HUES6 (cell line): Measurements from ENCODE around the gene GNB3.
A peak's percentile ranks its signal among the peaks of the same experiment; 100 is the strongest.

Experiments
- H3K27ac ChIP-seq: 2 replicates; pipeline ENCODE4 v1.7.0; 2013; ENCODE audit warnings: low read depth, mild to moderate bottlenecking, low read length, inconsistent platforms
- H3K27me3 ChIP-seq: 2 replicates; pipeline ENCODE4 v1.6.1; 2013; ENCODE audit warnings: low read length; ENCODE audit not compliant: control insufficient read depth, insufficient read depth
- H3K36me3 ChIP-seq: 2 replicates; pipeline ENCODE4 v1.6.1; 2013; ENCODE audit warnings: low read length; ENCODE audit not compliant: control insufficient read depth, insufficient read depth
- H3K4me1 ChIP-seq: 2 replicates; pipeline ENCODE4 v1.6.1; 2013; ENCODE audit warnings: low read length; ENCODE audit not compliant: control insufficient read depth, insufficient read depth
- H3K4me3 ChIP-seq: 2 replicates; pipeline ENCODE4 v1.5.1; 2013; ENCODE audit warnings: low read depth, low read length
- H3K9ac ChIP-seq: one replicate; pipeline ENCODE4 v1.6.1; 2013; ENCODE audit warnings: mild to moderate bottlenecking, low read length
- H3K9me3 ChIP-seq: 2 replicates; pipeline ENCODE4 v1.6.1; 2013; ENCODE audit warnings: low read depth, low read length; ENCODE audit not compliant: control insufficient read depth, insufficient read depth

Gene GNB3

GRCh38 chr12:6851153-6851920, 10.6 kb downstream of the GNB3 start, which contains the start of gene CDCA3:
TSS of gene CDCA3 (minus strand) at chr12:6851286. CDS start at chr12:6850952, 334 bp downstream.
- Histone ChIP-seq H3K9ac (peak within 1 kb of the TSS; percentile 82), H3K27ac (no peak within 1 kb of the TSS), H3K4me1 (peaks cover 12% of the 10 kb centered on the region), H3K4me3 (peak within 1 kb of the TSS; percentile 83), H3K9me3 (no peaks in the 10 kb centered on the region), H3K27me3 (no peaks in the 10 kb centered on the region), H3K36me3 (peaks cover 48% of the 10 kb centered on the region)

- Histone ChIP-seq H3K36me3 (peaks cover 48% of the 10 kb centered on the region), H3K4me3 (peak within 1 kb of the TSS; percentile 83), H3K4me1 (peaks cover 12% of the 10 kb centered on the region), H3K27me3 (no peaks in the 10 kb centered on the region), H3K27ac (no peak within 1 kb of the TSS), H3K9ac (peak within 1 kb of the TSS; percentile 82), H3K9me3 (no peaks in the 10 kb centered on the region)
Measured at GRCh38 chr12:6851921-6852650, 11.4 kb downstream of the GNB3 start, which contains the start of gene USP5. TSS of gene USP5 (plus strand) at chr12:6852150. CDS start at chr12:6852180, 30 bp downstream.

GRCh38 chr12:6852651-6853354, 12.1 kb downstream of the GNB3 start:
- peaks cover 48% of the 10 kb centered on the region for H3K36me3 ChIP-seq
- H3K4me3 ChIP-seq: peak overlapping the region; percentile 83
- H3K4me1 ChIP-seq: peaks cover 12% of the 10 kb centered on the region
- no peak overlapping the region for H3K27ac ChIP-seq
- H3K9ac ChIP-seq: peak overlapping the region; percentile 36
- no peaks in the 10 kb centered on the region for H3K9me3 ChIP-seq
- no peaks in the 10 kb centered on the region for H3K27me3 ChIP-seq

- peaks cover 50% of the 10 kb centered on the region for H3K36me3 ChIP-seq
- peaks cover 12% of the 10 kb centered on the region for H3K4me1 ChIP-seq
- no peaks in the 10 kb centered on the region for H3K27me3 ChIP-seq
- H3K4me3 ChIP-seq: no peak overlapping the region
- H3K27ac ChIP-seq: no peak overlapping the region
- H3K9me3 ChIP-seq: no peaks in the 10 kb centered on the region
- no peak overlapping the region for H3K9ac ChIP-seq
Measured at GRCh38 chr12:6853626-6854025, 12.9 kb downstream of the GNB3 start.

GRCh38 chr12:6854036-6854435, 13.3 kb downstream of the GNB3 start:
- Histone ChIP-seq H3K4me1 (peaks cover 12% of the 10 kb centered on the region), H3K4me3 (no peak overlapping the region), H3K36me3 (peaks cover 50% of the 10 kb centered on the region), H3K27me3 (no peaks in the 10 kb centered on the region), H3K9ac (no peak overlapping the region), H3K27ac (no peak overlapping the region), H3K9me3 (no peaks in the 10 kb centered on the region)

- Histone ChIP-seq H3K9me3 (no peaks in the 10 kb centered on the region), H3K27ac (no peak overlapping the region), H3K9ac (no peak overlapping the region), H3K4me1 (peaks cover 10% of the 10 kb centered on the region), H3K36me3 (peaks cover 53% of the 10 kb centered on the region), H3K4me3 (no peak overlapping the region), H3K27me3 (no peaks in the 10 kb centered on the region)
Measured at GRCh38 chr12:6855322-6855721, 14.6 kb downstream of the GNB3 start.

- H3K4me1 ChIP-seq: no peaks in the 10 kb centered on the region
- no peak overlapping the region for H3K4me3 ChIP-seq
- no peaks in the 10 kb centered on the region for H3K27me3 ChIP-seq
- no peak overlapping the region for H3K9ac ChIP-seq
- no peaks in the 10 kb centered on the region for H3K9me3 ChIP-seq
- H3K27ac ChIP-seq: no peak overlapping the region
- peaks cover 87% of the 10 kb centered on the region for H3K36me3 ChIP-seq
Measured at GRCh38 chr12:6858799-6859198, 18.1 kb downstream of the GNB3 start.

- Histone ChIP-seq H3K27ac (no peak overlapping the region), H3K9me3 (no peaks in the 10 kb centered on the region), H3K27me3 (no peaks in the 10 kb centered on the region), H3K4me1 (no peaks in the 10 kb centered on the region), H3K9ac (no peak overlapping the region), H3K36me3 (peaks cover 95% of the 10 kb centered on the region), H3K4me3 (no peak overlapping the region)
Measured at GRCh38 chr12:6860116-6860515, 19.4 kb downstream of the GNB3 start.

- Histone ChIP-seq H3K27ac (no peak overlapping the region), H3K9ac (peak overlapping the region; percentile 26), H3K4me1 (peaks cover 4% of the 10 kb centered on the region), H3K27me3 (no peaks in the 10 kb centered on the region), H3K36me3 (peaks cover 97% of the 10 kb centered on the region), H3K4me3 (no peak overlapping the region), H3K9me3 (no peaks in the 10 kb centered on the region)
Measured at GRCh38 chr12:6860942-6861341, 20.2 kb downstream of the GNB3 start.

GRCh38 chr12:6861391-6861790, 20.7 kb downstream of the GNB3 start:
- no peaks in the 10 kb centered on the region for H3K9me3 ChIP-seq
- H3K4me3 ChIP-seq: no peak overlapping the region
- no peaks in the 10 kb centered on the region for H3K27me3 ChIP-seq
- H3K27ac ChIP-seq: no peak overlapping the region
- H3K36me3 ChIP-seq: peaks cover 93% of the 10 kb centered on the region
- no peak overlapping the region for H3K9ac ChIP-seq
- H3K4me1 ChIP-seq: peaks cover 9% of the 10 kb centered on the region

GRCh38 chr12:6863033-6863432, 22.3 kb downstream of the GNB3 start:
- peaks cover 77% of the 10 kb centered on the region for H3K36me3 ChIP-seq
- no peaks in the 10 kb centered on the region for H3K9me3 ChIP-seq
- no peak overlapping the region for H3K9ac ChIP-seq
- no peak overlapping the region for H3K4me3 ChIP-seq
- H3K27me3 ChIP-seq: no peaks in the 10 kb centered on the region
- no peak overlapping the region for H3K27ac ChIP-seq
- H3K4me1 ChIP-seq: peaks cover 16% of the 10 kb centered on the region
